WTC11 (cell line): ENCODE data around the gene KCNH6. TPM values are rescaled to one million over a fixed set of nuclear protein-coding genes. Genes with fewer than 3 reads are reported as not detected.

Experiments
- ATAC-seq: fragments of 200-7000 bp; cut with Tn5 transposase; 2 replicates; pipeline ENCODE4 v1.10.0; 2021; ENCODE audit warnings: mild to moderate bottlenecking, moderate library complexity
- CTCF ChIA-PET: fragments of 300-600 bp; sonication (Branson Sonifier 250); formaldehyde crosslinking; loops from one replicate; lab custom pipeline; 2021; ENCODE audit warnings: antibody characterized with exemption; lab: Charles Lee
- POLR2A ChIA-PET: fragments of 350-600 bp; sonication (Branson Sonifier 250); formaldehyde crosslinking; loops from one replicate; lab custom pipeline; 2021; ENCODE audit warnings: antibody characterized with exemption; lab: Charles Lee
- DNase-seq: peaks from one replicate; pipeline ENCODE4 v3.0.0; 2021; ENCODE audit warnings: low spot score
- H3K27ac Mint-ChIP-seq: 2 replicates; pipeline ENCODE4 v1.8.0; 2021; ENCODE audit warnings: mixed read lengths
- H3K27me3 Mint-ChIP-seq: 2 replicates; pipeline ENCODE4 v1.8.0; 2021; ENCODE audit warnings: low read depth, mild to moderate bottlenecking, moderate library complexity, mixed read lengths
- H3K36me3 Mint-ChIP-seq: 2 replicates; pipeline ENCODE4 v1.8.0; 2021; ENCODE audit warnings: mixed read lengths
- H3K4me1 Mint-ChIP-seq: 2 replicates; pipeline ENCODE4 v1.8.0; 2022; ENCODE audit warnings: mixed read lengths
- H3K4me3 Mint-ChIP-seq: 2 replicates; pipeline ENCODE4 v1.8.0; 2021; ENCODE audit warnings: mild to moderate bottlenecking, moderate library complexity, mixed read lengths
- H3K9me3 Mint-ChIP-seq: 2 replicates; pipeline ENCODE4 v1.8.0; 2021; ENCODE audit warnings: mixed read lengths
- AR ChIP-seq: fragments of 250-450 bp; sonication (Bioruptor Pico); IDR thresholded peaks from 2 replicates; pipeline ENCODE4 v1.9.0; 2021; ENCODE audit warnings: mild to moderate bottlenecking
- CREM ChIP-seq: sonication (generic); formaldehyde crosslinking; IDR thresholded peaks from 2 replicates; pipeline ENCODE4 v1.8.1; 2022; ENCODE audit warnings: mild to moderate bottlenecking, missing genetic modification reagents, moderate library complexity
- ESRRA ChIP-seq: sonication (generic); formaldehyde crosslinking; IDR thresholded peaks from 2 replicates; pipeline ENCODE4 v1.8.1; 2022; ENCODE audit warnings: mild to moderate bottlenecking, missing genetic modification reagents, borderline replicate concordance
- HMGA2 ChIP-seq: fragments of 250-450 bp; sonication (Bioruptor Pico); IDR thresholded peaks from 2 replicates; pipeline ENCODE4 v1.4.0; 2021; ENCODE audit warnings: mild to moderate bottlenecking, moderate library complexity
- NFE2L1 ChIP-seq: sonication (generic); formaldehyde crosslinking; IDR thresholded peaks from 2 replicates; pipeline ENCODE4 v1.8.1; 2023; ENCODE audit warnings: missing genetic modification reagents
- NR1H2 ChIP-seq: sonication (generic); formaldehyde crosslinking; IDR thresholded peaks from 2 replicates; pipeline ENCODE4 v1.9.0; 2021; ENCODE audit warnings: mild to moderate bottlenecking, moderate library complexity, missing genetic modification reagents
- NR3C1 ChIP-seq: sonication (generic); formaldehyde crosslinking; conservative IDR thresholded peaks from 2 replicates; pipeline ENCODE4 v1.8.1; 2023; ENCODE audit warnings: low read depth, mild to moderate bottlenecking, missing genetic modification reagents
- PREB ChIP-seq: sonication (generic); formaldehyde crosslinking; IDR thresholded peaks from 2 replicates; pipeline ENCODE4 v1.8.1; 2022; ENCODE audit warnings: mild to moderate bottlenecking, missing genetic modification reagents, moderate library complexity, borderline replicate concordance
- SP1 ChIP-seq: sonication (generic); formaldehyde crosslinking; conservative IDR thresholded peaks from 2 replicates; pipeline ENCODE4 v1.8.1; 2022; ENCODE audit warnings: missing genetic modification reagents
- TEAD1 ChIP-seq: sonication (generic); formaldehyde crosslinking; IDR thresholded peaks from 2 replicates; pipeline ENCODE4 v1.8.0; 2022; ENCODE audit warnings: mild to moderate bottlenecking, missing genetic modification reagents
- ZBTB21 ChIP-seq: sonication (generic); formaldehyde crosslinking; IDR thresholded peaks from 2 replicates; pipeline ENCODE4 v1.8.1; 2023; ENCODE audit warnings: mild to moderate bottlenecking, missing genetic modification reagents, borderline replicate concordance
- ZBTB43 ChIP-seq: sonication (generic); formaldehyde crosslinking; IDR thresholded peaks from 2 replicates; pipeline ENCODE4 v1.8.1; 2023; ENCODE audit warnings: mild to moderate bottlenecking, missing genetic modification reagents
- ZMAT4 ChIP-seq: fragments of 250-450 bp; sonication (Bioruptor Pico); IDR thresholded peaks from 2 replicates; pipeline ENCODE4 v1.9.0; 2021; ENCODE audit warnings: mild to moderate bottlenecking
- ZNF121 ChIP-seq: sonication (generic); formaldehyde crosslinking; IDR thresholded peaks from 2 replicates; pipeline ENCODE4 v1.8.0; 2023; ENCODE audit warnings: missing genetic modification reagents
- ZNF281 ChIP-seq: sonication (generic); formaldehyde crosslinking; IDR thresholded peaks from 2 replicates; pipeline ENCODE4 v1.8.0; 2023; ENCODE audit warnings: mild to moderate bottlenecking, missing genetic modification reagents
- ZNF671 ChIP-seq: fragments of 250-450 bp; sonication (Bioruptor Pico); IDR thresholded peaks from 2 replicates; pipeline ENCODE4 v1.8.0; 2021; ENCODE audit warnings: mild to moderate bottlenecking
- total RNA-seq: library from RNA; stranded (reverse); gene quantifications from 3 replicates; pipeline ENCODE4 v1.2.3, GENCODE V29; 2021
- TF ChIP-seq, protein P1 (sequence below): sonication (generic); formaldehyde crosslinking; IDR thresholded peaks from 2 replicates; pipeline ENCODE4 v1.8.1; 2023; ENCODE audit warnings: mild to moderate bottlenecking, missing genetic modification reagents, moderate library complexity
- TF ChIP-seq, protein P2 (sequence below): sonication (generic); formaldehyde crosslinking; IDR thresholded peaks from 2 replicates; pipeline ENCODE4 v1.8.0; 2023; ENCODE audit warnings: missing genetic modification reagents
- TF ChIP-seq, protein P3 (sequence below): fragments of 250-450 bp; sonication (Bioruptor Pico); IDR thresholded peaks from 2 replicates; pipeline ENCODE4 v2.1.2; 2022; ENCODE audit warnings: mild to moderate bottlenecking, moderate library complexity

Gene KCNH6
- total RNA-seq, 1 experiment from 2014 or later: 2.1 TPM

DNA sequence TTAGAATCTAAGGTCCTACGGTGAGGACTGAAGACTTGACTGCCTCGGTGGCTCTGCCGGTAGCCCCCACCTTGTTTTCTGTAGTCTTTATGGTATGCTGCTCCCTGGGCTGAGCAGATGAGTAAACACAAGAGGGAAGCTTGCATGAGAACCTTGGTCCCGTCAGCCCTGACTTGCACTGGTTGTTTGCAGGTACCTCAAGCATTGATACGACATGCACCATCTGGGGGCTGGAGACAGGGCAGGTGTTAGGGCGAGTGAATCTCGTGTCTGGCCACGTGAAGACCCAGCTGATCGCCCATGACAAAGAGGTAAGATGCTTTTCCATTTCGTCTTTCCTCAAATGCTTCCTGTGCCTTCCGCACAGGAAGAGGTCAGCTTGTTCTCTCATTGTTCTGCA lies 56.5 kb downstream of the KCNH6 start:
- peak overlapping the region; percentile 76 for H3K27ac Mint-ChIP-seq
- peaks cover 40% of the 10 kb centered on the region for H3K36me3 Mint-ChIP-seq
- no peaks in the 10 kb centered on the region for H3K9me3 Mint-ChIP-seq
- ChIA-PET POLR2A (no interaction called here), CTCF (interaction anchor here (0.6 to 1.7 kb wide), 9 partner anchors 13 to 173 kb away, joined by 3 to 9 read pairs (median 4); no protein-coding TSS in a partner anchor)
- peaks cover 18% of the 10 kb centered on the region for H3K4me1 Mint-ChIP-seq
- TF ChIP-seq SP1 (CRISPR knock-in tag): no peak
- TF ChIP-seq, protein P1, sequence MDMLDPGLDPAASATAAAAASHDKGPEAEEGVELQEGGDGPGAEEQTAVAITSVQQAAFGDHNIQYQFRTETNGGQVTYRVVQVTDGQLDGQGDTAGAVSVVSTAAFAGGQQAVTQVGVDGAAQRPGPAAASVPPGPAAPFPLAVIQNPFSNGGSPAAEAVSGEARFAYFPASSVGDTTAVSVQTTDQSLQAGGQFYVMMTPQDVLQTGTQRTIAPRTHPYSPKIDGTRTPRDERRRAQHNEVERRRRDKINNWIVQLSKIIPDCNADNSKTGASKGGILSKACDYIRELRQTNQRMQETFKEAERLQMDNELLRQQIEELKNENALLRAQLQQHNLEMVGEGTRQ (CRISPR knock-in tag): peak; percentile 40; the same call in 1 of the 2 replicates
- DNase-seq (no peak), ATAC-seq (peak; percentile 70)
- no peak overlapping the region for H3K4me3 Mint-ChIP-seq
- no peaks in the 10 kb centered on the region for H3K27me3 Mint-ChIP-seq

GRCh38 chr17:63587770-63588169 lies 64.6 kb downstream of the KCNH6 start:
- ChIA-PET POLR2A (interaction anchor here (0.6 kb wide), 1 partner anchor 598 kb away, joined by 4 read pairs; no protein-coding TSS in a partner anchor), CTCF (interaction anchor here (0.7 kb wide), 1 partner anchor 28 kb away, joined by 3 read pairs; no protein-coding TSS in a partner anchor)
- Mint-ChIP-seq H3K36me3 (peaks cover 63% of the 10 kb centered on the region), H3K9me3 (no peaks in the 10 kb centered on the region), H3K27ac (no peak overlapping the region), H3K4me3 (no peak overlapping the region), H3K27me3 (no peaks in the 10 kb centered on the region), H3K4me1 (no peaks in the 10 kb centered on the region)
- no peak for DNase-seq
- TF ChIP-seq, protein P1 (CRISPR knock-in tag): no peak
- TF ChIP-seq CREM (CRISPR knock-in tag) (no peak), ZNF121 (CRISPR knock-in tag) (no peak), ESRRA (CRISPR knock-in tag) (no peak), ZNF671 (no peak)
- TF ChIP-seq, protein P2, sequence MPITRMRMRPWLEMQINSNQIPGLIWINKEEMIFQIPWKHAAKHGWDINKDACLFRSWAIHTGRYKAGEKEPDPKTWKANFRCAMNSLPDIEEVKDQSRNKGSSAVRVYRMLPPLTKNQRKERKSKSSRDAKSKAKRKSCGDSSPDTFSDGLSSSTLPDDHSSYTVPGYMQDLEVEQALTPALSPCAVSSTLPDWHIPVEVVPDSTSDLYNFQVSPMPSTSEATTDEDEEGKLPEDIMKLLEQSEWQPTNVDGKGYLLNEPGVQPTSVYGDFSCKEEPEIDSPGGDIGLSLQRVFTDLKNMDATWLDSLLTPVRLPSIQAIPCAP (CRISPR knock-in tag): no peak
- TF ChIP-seq, all 79 proteins: peak for 0
- no peak for ATAC-seq

DNA sequence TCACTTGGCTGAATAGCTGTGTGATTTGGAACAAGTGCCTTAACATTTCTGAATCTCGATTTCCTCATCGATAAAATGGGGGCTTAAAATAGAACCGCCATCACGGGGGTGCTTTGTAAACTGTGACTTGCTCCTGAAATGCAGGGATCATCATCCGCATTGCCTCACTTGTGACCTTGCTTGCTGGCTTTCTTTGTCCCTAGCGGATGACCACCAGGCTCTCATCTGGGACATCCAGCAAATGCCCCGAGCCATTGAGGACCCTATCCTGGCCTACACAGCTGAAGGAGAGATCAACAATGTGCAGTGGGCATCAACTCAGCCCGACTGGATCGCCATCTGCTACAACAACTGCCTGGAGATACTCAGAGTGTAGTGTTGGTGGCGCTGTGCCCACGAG lies 65.6 kb downstream of the KCNH6 start:
- peaks cover 54% of the 10 kb centered on the region for H3K36me3 Mint-ChIP-seq
- H3K27me3 Mint-ChIP-seq: no peaks in the 10 kb centered on the region
- CTCF ChIA-PET: no interaction called here
- H3K4me3 Mint-ChIP-seq: no peak overlapping the region
- ATAC-seq (no peak), DNase-seq (no peak)
- POLR2A ChIA-PET: no interaction called here
- no peaks in the 10 kb centered on the region for H3K4me1 Mint-ChIP-seq
- no peak overlapping the region for H3K27ac Mint-ChIP-seq
- H3K9me3 Mint-ChIP-seq: no peaks in the 10 kb centered on the region
- TF ChIP-seq HMGA2 (CRISPR knock-in tag) (no peak), ZBTB21 (no peak), ESRRA (CRISPR knock-in tag) (no peak), NR3C1 (CRISPR knock-in tag) (no peak), ZMAT4 (CRISPR knock-in tag) (no peak), TEAD1 (CRISPR knock-in tag) (no peak), ZNF281 (CRISPR knock-in tag) (no peak), NR1H2 (CRISPR knock-in tag) (no peak), ZBTB43 (no peak), SP1 (CRISPR knock-in tag) (no peak), NFE2L1 (CRISPR knock-in tag) (no peak), AR (CRISPR knock-in tag) (no peak), PREB (CRISPR knock-in tag) (no peak)
- TF ChIP-seq, protein P3, sequence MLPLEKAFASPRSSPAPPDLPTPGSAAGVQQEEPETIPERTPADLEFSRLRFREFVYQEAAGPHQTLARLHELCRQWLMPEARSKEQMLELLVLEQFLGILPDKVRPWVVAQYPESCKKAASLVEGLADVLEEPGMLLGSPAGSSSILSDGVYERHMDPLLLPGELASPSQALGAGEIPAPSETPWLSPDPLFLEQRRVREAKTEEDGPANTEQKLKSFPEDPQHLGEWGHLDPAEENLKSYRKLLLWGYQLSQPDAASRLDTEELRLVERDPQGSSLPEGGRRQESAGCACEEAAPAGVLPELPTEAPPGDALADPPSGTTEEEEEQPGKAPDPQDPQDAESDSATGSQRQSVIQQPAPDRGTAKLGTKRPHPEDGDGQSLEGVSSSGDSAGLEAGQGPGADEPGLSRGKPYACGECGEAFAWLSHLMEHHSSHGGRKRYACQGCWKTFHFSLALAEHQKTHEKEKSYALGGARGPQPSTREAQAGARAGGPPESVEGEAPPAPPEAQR: no peak
